HepG2 (cell line): ENCODE data around the gene CBLC. TPM values are rescaled to one million over a fixed set of nuclear protein-coding genes. Genes with fewer than 3 reads are reported as not detected.

Source experiments
- HNRNPUL1 ChIP-seq: fragments of 200-400 bp; formaldehyde crosslinking; IDR thresholded peaks from 2 replicates; pipeline ENCODE4 v1.6.1; 2017; ENCODE audit warnings: low read depth, mild to moderate bottlenecking, low read length, moderate library complexity
- HOXA9 ChIP-seq: sonication (generic); formaldehyde crosslinking; IDR thresholded peaks from 2 replicates; pipeline ENCODE4 v1.8.1; 2022; ENCODE audit warnings: missing genetic modification reagents, mild to moderate bottlenecking, moderate library complexity, borderline replicate concordance
- MAZ ChIP-seq, 2 experiments: sonication (generic) in 1 of 2; formaldehyde crosslinking in 1 of 2; IDR thresholded peaks; 2 replicates each; pipeline versions ENCODE4 v1.5.0 to v1.6.1; 2012 to 2020; ENCODE audit warnings: low read depth in 2 of 2, mild to moderate bottlenecking in 2 of 2, borderline replicate concordance in 1 of 2, improper control_type of control experiment in 1 of 2, low read length in 1 of 2, missing genetic modification reagents in 1 of 2, moderate library complexity in 1 of 2
- NFRKB ChIP-seq: fragments of 450-650 bp; IDR thresholded peaks from 2 replicates; pipeline ENCODE4 v1.6.1; 2017
- NKX3-1 ChIP-seq: sonication (generic); formaldehyde crosslinking; IDR thresholded peaks from 2 replicates; pipeline ENCODE4 v1.5.0; 2020; ENCODE audit warnings: missing genetic modification reagents
- NR2F2 ChIP-seq: IDR thresholded peaks from 2 replicates; pipeline ENCODE4 v1.6.1; 2012; ENCODE audit warnings: low read depth, inconsistent platforms, borderline replicate concordance
- RFX1 ChIP-seq: fragments of 450-650 bp; IDR thresholded peaks from 2 replicates; pipeline ENCODE4 v1.6.1; 2017
- RXRB ChIP-seq: IDR thresholded peaks from 2 replicates; pipeline ENCODE4 v1.6.1; 2016; ENCODE audit warnings: borderline replicate concordance, missing genetic modification reagents, missing compliant biosample characterization
- SETDB1 ChIP-seq: sonication (generic); formaldehyde crosslinking; IDR thresholded peaks from 2 replicates; pipeline ENCODE4 v1.5.1; 2020; ENCODE audit warnings: missing genetic modification reagents, mild to moderate bottlenecking, borderline replicate concordance
- SNAPC2 ChIP-seq: sonication (generic); formaldehyde crosslinking; IDR thresholded peaks from 2 replicates; pipeline ENCODE4 v1.8.1; 2022; ENCODE audit warnings: mild to moderate bottlenecking, missing genetic modification reagents
- SP5 ChIP-seq: IDR thresholded peaks from 2 replicates; pipeline ENCODE4 v1.6.1; 2016; ENCODE audit warnings: low read depth, borderline replicate concordance
- SPEN ChIP-seq: sonication (generic); formaldehyde crosslinking; IDR thresholded peaks from 2 replicates; pipeline ENCODE4 v1.5.1; 2020; ENCODE audit warnings: low read depth, mild to moderate bottlenecking, missing genetic modification reagents
- ZNF138 ChIP-seq: sonication (generic); formaldehyde crosslinking; IDR thresholded peaks from 2 replicates; pipeline ENCODE4 v1.5.0; 2020; ENCODE audit warnings: mild to moderate bottlenecking, low read depth, missing genetic modification reagents
- ZNF20 ChIP-seq: sonication (generic); formaldehyde crosslinking; IDR thresholded peaks from 2 replicates; pipeline ENCODE4 v1.4.0; 2020; ENCODE audit warnings: mild to moderate bottlenecking, moderate library complexity, missing genetic modification reagents
- ZNF615 ChIP-seq: sonication (generic); formaldehyde crosslinking; IDR thresholded peaks from 2 replicates; pipeline ENCODE4 v1.5.0; 2020; ENCODE audit warnings: mild to moderate bottlenecking, missing genetic modification reagents, borderline replicate concordance
- polyA plus RNA-seq, 8 experiments: library from polyadenylated mRNA; depleted of rRNA in 3 of 8; stranded (reverse) in 7 of 8; unstranded in 1 of 8; fragments of >200 nt; fragmentation: Illumina TruSeq in 4 of 8; extraction: Trizol in 4 of 8; gene quantifications; 2 replicates each; pipeline versions ENCODE4 v1.2.1 to v1.2.3, GENCODE V29; 2011 to 2016; ENCODE audit warnings: low read depth in 4 of 8, missing spikeins in 1 of 8, mixed read lengths in 1 of 8; ENCODE audit not compliant: insufficient read depth in 1 of 8
- total RNA-seq, 5 experiments: library from RNA; depleted of rRNA; stranded (reverse); fragments of >200 nt; fragmentation: Illumina TruSeq; extraction: Trizol; gene quantifications; 2 replicates each; pipeline ENCODE4 v1.2.3, GENCODE V29; 2016; ENCODE audit warnings: low read depth in 1 of 5
- TF ChIP-seq, protein P1 (sequence below): sonication (generic); formaldehyde crosslinking; IDR thresholded peaks from 2 replicates; pipeline ENCODE4 v1.4.0; 2020; ENCODE audit warnings: missing genetic modification reagents
- TF ChIP-seq, protein P2 (sequence below): sonication (generic); formaldehyde crosslinking; conservative IDR thresholded peaks from 2 replicates; pipeline ENCODE4 v1.8.0; 2022; ENCODE audit warnings: mild to moderate bottlenecking, moderate library complexity, missing genetic modification reagents
- TF ChIP-seq, protein P3 (sequence below): sonication (generic); formaldehyde crosslinking; IDR thresholded peaks from 2 replicates; pipeline ENCODE4 v1.5.0; 2020; ENCODE audit warnings: mild to moderate bottlenecking, missing genetic modification reagents, moderate library complexity
- TF ChIP-seq, protein P4 (sequence below): sonication (generic); formaldehyde crosslinking; IDR thresholded peaks from 2 replicates; pipeline ENCODE4 v1.5.0; 2020; ENCODE audit warnings: mild to moderate bottlenecking, low read depth, missing genetic modification reagents, borderline replicate concordance
- TF ChIP-seq, protein P5 (sequence below): sonication (generic); formaldehyde crosslinking; IDR thresholded peaks from 2 replicates; pipeline ENCODE4 v1.5.1; 2020; ENCODE audit warnings: missing genetic modification reagents, mild to moderate bottlenecking, borderline replicate concordance
- TF ChIP-seq, protein P6 (sequence below): sonication (generic); formaldehyde crosslinking; IDR thresholded peaks from 2 replicates; pipeline ENCODE4 v1.9.0; 2022; ENCODE audit warnings: low read depth, missing genetic modification reagents

CBLC gene
- total and polyA plus RNA-seq, 2 of the 13 experiments (the other 11 are each of a cell fraction or from before 2014, with no cell fraction given) = 1.8 to 2.6 TPM

DNA sequence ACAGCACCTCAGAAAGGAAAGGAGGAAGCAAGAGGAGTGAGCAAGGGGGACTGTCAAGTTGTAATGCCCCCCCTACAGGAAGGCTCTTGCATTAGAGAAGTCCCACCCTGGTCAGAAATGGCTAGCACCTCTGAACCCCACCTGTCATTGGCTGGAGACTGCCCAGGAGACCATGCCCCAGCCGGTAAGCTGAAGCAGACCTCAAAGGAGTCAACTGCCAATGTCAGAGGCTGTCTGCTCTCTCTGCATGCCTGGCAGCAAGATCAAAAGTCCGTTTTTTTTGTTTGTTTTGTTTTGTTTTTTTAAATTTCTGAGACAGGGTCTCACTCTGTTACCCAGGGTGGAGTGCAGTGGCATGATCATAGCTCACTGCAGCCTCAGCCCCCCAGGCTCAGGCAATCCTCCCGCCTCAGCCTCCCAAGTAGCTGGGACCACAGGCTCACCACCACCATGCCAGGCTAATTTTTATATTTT lies 37.3 kb upstream of the CBLC start (continued):
- TF ChIP-seq, protein P1, sequence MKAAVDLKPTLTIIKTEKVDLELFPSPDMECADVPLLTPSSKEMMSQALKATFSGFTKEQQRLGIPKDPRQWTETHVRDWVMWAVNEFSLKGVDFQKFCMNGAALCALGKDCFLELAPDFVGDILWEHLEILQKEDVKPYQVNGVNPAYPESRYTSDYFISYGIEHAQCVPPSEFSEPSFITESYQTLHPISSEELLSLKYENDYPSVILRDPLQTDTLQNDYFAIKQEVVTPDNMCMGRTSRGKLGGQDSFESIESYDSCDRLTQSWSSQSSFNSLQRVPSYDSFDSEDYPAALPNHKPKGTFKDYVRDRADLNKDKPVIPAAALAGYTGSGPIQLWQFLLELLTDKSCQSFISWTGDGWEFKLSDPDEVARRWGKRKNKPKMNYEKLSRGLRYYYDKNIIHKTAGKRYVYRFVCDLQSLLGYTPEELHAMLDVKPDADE (CRISPR knock-in tag) = no peak
- no peak for TF ChIP-seq HOXA9
- TF ChIP-seq SETDB1 (CRISPR knock-in tag) = no peak
- TF ChIP-seq, protein P2, sequence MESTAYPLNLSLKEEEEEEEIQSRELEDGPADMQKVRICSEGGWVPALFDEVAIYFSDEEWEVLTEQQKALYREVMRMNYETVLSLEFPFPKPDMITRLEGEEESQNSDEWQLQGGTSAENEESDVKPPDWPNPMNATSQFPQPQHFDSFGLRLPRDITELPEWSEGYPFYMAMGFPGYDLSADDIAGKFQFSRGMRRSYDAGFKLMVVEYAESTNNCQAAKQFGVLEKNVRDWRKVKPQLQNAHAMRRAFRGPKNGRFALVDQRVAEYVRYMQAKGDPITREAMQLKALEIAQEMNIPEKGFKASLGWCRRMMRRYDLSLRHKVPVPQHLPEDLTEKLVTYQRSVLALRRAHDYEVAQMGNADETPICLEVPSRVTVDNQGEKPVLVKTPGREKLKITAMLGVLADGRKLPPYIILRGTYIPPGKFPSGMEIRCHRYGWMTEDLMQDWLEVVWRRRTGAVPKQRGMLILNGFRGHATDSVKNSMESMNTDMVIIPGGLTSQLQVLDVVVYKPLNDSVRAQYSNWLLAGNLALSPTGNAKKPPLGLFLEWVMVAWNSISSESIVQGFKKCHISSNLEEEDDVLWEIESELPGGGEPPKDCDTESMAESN (CRISPR knock-in tag) = no peak
- TF ChIP-seq ZNF20 (CRISPR knock-in tag) = no peak
- no peak for TF ChIP-seq SPEN (CRISPR knock-in tag)
- TF ChIP-seq NFRKB = no peak
- 0 out of 2 replicates have a peak, but pooled peaks have one; percentile 29 for TF ChIP-seq SP5 (CRISPR knock-in tag)
- TF ChIP-seq RFX1 = no peak
- TF ChIP-seq NR2F2 = no peak
- TF ChIP-seq, protein P3, sequence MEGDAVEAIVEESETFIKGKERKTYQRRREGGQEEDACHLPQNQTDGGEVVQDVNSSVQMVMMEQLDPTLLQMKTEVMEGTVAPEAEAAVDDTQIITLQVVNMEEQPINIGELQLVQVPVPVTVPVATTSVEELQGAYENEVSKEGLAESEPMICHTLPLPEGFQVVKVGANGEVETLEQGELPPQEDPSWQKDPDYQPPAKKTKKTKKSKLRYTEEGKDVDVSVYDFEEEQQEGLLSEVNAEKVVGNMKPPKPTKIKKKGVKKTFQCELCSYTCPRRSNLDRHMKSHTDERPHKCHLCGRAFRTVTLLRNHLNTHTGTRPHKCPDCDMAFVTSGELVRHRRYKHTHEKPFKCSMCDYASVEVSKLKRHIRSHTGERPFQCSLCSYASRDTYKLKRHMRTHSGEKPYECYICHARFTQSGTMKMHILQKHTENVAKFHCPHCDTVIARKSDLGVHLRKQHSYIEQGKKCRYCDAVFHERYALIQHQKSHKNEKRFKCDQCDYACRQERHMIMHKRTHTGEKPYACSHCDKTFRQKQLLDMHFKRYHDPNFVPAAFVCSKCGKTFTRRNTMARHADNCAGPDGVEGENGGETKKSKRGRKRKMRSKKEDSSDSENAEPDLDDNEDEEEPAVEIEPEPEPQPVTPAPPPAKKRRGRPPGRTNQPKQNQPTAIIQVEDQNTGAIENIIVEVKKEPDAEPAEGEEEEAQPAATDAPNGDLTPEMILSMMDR (CRISPR knock-in tag) = peak; percentile 18; the same call in 1 of the 2 replicates
- TF ChIP-seq, protein P4, sequence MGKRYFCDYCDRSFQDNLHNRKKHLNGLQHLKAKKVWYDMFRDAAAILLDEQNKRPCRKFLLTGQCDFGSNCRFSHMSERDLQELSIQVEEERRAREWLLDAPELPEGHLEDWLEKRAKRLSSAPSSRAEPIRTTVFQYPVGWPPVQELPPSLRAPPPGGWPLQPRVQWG (CRISPR knock-in tag) = no peak
- no peak for TF ChIP-seq ZNF138 (CRISPR knock-in tag)
- no peak for TF ChIP-seq SNAPC2 (CRISPR knock-in tag)
- no peak for TF ChIP-seq HNRNPUL1
- TF ChIP-seq, protein P5, sequence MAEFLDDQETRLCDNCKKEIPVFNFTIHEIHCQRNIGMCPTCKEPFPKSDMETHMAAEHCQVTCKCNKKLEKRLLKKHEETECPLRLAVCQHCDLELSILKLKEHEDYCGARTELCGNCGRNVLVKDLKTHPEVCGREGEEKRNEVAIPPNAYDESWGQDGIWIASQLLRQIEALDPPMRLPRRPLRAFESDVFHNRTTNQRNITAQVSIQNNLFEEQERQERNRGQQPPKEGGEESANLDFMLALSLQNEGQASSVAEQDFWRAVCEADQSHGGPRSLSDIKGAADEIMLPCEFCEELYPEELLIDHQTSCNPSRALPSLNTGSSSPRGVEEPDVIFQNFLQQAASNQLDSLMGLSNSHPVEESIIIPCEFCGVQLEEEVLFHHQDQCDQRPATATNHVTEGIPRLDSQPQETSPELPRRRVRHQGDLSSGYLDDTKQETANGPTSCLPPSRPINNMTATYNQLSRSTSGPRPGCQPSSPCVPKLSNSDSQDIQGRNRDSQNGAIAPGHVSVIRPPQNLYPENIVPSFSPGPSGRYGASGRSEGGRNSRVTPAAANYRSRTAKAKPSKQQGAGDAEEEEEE = no peak
- TF ChIP-seq ZNF615 (CRISPR knock-in tag) = no peak
- TF ChIP-seq, protein P6, sequence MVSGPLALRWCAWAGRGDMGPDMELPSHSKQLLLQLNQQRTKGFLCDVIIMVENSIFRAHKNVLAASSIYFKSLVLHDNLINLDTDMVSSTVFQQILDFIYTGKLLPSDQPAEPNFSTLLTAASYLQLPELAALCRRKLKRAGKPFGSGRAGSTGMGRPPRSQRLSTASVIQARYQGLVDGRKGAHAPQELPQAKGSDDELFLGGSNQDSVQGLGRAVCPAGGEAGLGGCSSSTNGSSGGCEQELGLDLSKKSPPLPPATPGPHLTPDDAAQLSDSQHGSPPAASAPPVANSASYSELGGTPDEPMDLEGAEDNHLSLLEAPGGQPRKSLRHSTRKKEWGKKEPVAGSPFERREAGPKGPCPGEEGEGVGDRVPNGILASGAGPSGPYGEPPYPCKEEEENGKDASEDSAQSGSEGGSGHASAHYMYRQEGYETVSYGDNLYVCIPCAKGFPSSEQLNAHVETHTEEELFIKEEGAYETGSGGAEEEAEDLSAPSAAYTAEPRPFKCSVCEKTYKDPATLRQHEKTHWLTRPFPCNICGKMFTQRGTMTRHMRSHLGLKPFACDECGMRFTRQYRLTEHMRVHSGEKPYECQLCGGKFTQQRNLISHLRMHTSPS (CRISPR knock-in tag) = peak; percentile 78
- no peak for TF ChIP-seq MAZ (IDR thresholded peaks at IDR 0.05; ENCODE audit: borderline replicate concordance, low read depth, low read length)
- TF ChIP-seq MAZ (CRISPR knock-in tag; IDR thresholded peaks at IDR 0.05; ENCODE audit: low read depth) = no peak
- TF ChIP-seq NKX3-1 (CRISPR knock-in tag) = no peak
- peak; percentile 60; the same call in 1 of the 2 replicates for TF ChIP-seq RXRB (CRISPR knock-in tag)
